Measurements from ENCODE around the gene APLP1.
"Not testable (repeated sequence)": the region's sequence is repeated elsewhere in the genome, so short reads cannot be mapped to it uniquely, and the experiment has no call there.

APLP1 gene

DNA sequence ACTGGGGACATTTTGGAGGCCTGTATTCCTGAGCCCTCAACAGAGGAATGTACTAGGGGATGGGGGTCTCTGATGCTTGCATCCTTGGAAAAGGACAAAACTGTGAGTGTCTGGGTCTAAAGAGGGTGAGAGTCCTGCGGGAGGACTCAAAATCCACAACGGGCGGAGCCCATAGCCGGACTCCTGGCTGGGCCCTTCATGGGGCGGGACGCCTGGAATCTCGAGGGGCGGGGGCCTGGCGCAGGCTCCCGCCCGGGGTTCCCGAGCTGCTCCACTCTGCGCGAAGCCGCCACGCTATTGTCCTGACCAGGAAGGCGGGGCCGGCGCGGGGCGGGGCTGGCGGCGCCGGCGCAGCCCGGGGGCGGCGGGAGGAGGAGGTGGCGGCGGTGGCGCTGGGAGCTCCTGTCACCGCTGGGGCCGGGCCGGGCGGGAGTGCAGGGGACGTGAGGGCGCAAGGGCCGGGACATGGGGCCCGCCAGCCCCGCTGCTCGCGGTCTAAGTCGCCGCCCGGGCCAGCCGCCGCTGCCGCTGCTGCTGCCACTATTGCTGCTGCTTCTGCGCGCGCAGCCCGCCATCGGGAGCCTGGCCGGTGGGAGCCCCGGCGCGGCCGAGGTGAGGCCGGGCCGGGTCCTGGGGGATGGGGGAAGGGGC lies at the start of gene APLP1:
Gene APLP1 (plus strand): TSS at position 403 of the 651 bp plus-strand sequence. CDS start 63 bp downstream, at position 466.
- peak; percentile 63 to 66 for DNase-seq

DNA sequence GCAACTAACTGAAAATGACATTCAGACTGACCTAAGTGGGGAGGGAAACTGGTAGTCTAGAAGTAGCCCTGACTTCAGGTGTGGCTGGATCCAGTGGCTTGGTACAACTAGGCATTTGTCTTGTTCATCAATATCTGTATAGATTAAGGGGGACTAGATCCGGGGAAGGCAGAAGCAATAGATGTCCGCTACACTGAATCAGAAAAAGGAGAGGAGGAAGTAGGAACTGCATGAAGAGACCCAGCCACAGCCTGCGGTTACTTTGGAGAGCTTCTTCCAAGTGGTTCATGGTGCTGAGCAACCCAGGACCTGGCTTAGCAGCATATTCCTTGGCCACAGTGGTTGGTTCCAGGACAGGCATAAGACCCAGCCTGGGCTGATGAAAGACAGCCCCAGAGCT lies 45.8 kb upstream of the APLP1 start:
- DNase-seq, result no peak

DNA sequence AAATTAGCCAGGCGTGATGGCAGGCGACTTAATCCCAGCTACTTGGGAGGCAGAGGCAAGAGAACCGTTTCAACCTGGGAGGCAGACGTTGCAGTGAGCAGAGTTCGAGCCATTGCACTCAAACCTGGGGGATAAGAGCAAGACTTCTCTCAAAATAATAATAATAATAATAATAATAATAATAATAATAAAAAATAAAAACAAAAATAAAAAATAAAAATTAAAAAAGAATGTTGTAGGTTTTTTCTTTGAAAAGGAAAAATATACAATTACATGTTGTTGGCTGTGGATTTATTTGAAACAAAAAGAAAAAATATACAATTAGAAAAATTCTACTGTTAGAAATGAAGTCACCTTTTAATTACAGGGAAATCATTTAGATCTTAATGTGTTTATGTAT lies 44.2 kb upstream of the APLP1 start:
- no peak for DNase-seq

DNA sequence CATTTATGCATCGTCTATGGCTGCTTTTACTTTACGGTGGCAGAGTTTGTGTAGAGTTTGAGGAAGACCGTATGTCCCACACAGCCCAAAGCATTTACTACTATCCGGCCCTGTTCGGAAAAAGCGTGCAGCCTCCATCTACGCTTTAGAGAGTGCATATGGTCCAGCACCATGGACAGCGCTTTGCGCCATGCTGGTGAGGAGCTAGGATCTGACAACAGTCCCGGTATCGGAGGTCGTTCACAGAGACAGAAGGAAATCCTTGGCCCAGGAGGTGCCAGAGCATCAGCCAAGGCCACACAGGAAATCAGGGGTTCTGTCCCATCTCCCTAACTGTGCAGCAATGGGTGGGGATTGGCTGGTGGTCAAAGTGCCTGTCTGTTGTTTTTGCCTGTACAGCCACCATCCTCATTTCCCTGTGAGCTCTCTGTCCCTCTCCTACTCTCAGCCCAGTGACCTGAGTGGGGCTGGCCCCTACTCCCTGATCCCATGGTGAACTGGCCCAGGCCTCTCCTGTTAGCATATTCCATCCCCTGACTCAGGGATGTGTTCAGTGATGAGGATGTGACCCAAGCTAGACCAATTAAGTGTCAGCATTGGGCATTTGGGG lies 39.6 kb upstream of the APLP1 start:
- peak; percentile 32 to 38 for DNase-seq

DNA sequence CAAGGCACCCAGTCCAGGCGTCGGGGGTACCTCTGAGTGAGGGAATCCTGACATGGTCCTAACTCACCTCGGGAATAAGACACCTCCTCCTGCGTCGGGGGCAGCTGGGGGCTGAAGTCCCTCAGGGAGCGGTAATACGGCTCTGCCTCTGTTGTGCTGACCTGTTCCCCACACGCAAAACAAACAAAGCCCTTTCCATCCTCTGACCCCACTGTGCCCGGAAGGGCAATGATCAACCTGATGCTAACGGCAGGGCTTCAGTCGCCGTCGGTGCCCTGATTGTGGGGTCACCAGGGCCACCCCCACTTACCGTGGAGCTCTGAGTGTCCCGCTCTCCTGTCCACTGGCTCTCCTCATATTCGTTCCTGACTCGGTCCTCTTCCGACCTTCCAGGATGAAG lies 37.4 kb upstream of the APLP1 start:
- DNase-seq, result no peak

DNA sequence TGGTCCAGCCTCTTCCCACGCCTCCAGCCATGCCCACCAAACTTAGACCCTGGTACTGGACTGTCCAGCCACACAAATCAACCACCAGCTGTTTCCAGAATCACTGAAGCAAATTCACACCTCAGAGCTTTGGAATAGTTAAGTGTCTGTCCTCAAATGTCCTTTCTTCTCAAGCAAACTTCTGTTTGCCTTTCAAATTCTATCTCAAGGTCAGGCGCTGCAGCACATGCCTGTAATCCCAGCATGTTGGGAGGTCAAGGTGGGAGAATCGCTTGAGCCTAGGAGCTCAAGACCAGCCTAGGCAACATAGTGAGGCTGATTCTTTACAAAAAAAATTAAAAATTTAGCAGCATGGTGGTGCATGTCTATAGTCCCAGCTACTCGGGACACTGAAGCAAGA lies 36.3 kb upstream of the APLP1 start:
- no peak for DNase-seq

DNA sequence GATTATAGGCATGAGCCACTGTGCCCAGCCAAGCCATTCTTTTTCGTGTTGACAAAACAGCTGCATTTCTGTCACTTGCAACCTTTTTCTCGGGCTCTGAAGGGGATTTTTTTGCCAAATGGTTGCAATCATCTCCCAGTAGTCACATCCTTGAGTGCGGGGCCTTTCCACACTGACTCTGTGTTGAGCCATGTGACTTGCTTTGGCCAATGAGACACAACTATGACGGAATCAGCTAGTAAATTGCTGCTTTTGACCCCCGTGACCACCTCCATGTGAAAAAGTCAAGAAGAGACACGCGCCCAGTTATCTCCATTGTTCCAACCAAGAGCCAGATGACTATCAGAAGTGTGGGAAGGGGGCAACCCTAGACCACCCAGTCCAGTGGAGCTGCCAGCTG lies 34.4 kb upstream of the APLP1 start:
- DNase-seq, result no peak

DNA sequence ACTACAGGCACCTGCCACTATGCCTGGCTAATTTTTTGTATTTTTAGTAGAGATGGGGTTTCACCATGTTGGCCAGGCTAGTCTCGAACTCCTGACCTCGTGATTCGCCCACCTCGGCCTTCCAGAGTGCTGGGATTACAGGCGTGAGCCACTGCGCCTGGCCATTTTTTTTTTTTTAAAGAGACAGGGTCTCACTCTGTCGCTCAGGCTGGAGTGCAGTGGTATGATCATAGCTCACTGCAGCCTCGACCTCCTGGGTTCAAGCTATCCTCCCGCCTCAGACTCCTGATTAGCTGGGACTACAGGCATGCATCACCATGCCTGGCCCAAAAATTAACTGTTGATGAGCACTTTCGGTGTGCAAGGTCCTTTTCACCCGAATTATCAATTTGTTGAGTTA lies 32.3 kb upstream of the APLP1 start:
- DNase-seq, result not testable (repeated sequence)

DNA sequence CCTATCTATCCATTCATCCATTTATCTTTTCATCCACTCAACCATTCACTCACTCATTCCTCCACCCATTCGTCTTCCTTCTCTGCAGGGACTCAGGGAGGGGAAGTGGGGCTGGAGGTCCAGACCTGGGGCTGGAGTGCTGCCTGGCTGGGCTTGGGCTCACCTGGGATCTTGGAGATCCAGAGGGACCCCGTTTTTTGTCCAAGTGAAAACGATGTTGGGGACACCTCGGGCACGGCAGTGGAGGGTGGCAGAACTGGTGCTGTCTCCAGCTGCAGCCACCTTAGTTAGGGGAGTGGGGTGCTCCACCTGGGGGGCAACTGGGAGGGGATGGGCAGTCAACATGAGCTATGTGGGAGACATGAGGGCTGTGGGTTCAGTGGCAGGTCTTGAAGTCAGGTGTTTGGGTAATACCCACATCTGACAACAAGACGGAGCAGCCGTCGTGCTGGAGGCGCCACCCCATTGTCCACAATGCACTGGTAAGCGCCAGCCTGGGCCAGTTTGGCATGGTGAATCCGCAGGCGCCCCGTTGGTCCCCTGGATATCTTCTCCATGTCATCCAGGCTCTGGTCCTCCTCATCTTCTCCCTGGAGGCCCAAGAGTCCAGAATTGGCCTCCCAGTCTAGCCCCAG lies 26.3 kb upstream of the APLP1 start:
- DNase-seq, result no peak

DNA sequence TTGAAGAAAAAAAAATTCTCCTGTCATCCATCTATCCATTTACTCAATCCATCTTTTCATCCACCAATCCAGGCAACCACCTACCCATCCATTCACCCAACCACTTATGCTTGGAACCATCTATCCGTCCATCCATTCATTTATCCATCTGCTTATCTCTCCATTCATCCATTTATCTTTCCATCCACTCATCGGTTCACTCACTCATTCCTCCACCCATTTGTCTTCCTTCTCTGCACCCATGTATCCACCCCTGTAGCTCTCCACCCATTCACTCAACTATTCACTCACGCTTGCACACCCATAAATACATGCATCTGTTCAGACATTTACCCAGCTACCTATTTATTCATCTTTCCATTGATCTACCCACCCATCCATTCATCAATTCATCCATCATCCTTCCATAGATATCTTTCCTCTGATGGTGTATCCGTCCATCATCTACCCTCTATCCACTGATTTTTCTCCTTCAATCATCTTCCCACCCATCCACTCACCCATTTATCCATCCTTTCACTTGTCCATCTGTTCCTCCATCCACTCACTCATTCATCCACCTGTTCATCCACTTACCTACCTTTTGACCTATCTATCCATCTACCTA lies 25.6 kb upstream of the APLP1 start:
- DNase-seq, result no peak

DNA sequence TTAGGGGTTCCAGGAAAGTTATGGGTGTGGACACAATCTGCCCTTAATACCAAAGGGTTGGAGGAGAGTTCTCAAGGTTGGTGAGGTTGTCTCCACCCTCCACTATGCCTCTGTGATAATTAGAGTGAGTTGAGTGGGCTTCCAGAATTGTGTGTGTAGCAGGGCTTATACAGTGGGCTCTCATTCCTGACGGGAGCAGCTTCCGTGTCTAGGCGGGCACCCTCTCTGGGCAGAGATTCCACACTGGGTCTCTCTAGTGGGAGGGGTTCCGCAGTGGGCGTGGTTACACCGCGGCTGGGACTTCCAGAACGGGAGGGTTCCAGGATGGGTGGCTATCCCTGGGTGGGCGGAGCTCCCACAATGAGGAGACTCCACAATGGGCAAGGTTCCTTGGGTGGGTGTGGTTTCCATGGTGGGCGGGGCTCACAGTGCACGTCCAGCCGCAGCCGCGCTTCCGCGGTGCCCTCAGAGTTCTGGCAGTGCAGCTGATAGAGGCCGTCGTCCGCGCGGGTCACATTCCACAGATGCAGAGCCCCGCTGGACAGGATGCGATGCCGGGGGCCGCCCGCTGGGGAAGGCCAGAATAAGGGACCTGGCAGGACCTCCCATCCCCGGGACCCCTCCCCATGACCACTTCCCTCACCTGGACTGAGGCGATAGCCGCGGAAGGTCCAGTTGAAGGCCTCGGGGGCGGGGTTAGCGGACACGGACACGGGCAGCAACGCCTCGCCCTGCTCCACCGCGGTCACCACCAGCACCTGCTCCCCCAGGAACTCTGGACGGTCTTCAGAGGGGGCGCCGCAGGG lies 24.5 kb upstream of the APLP1 start:
- DNase-seq, result no peak

DNA sequence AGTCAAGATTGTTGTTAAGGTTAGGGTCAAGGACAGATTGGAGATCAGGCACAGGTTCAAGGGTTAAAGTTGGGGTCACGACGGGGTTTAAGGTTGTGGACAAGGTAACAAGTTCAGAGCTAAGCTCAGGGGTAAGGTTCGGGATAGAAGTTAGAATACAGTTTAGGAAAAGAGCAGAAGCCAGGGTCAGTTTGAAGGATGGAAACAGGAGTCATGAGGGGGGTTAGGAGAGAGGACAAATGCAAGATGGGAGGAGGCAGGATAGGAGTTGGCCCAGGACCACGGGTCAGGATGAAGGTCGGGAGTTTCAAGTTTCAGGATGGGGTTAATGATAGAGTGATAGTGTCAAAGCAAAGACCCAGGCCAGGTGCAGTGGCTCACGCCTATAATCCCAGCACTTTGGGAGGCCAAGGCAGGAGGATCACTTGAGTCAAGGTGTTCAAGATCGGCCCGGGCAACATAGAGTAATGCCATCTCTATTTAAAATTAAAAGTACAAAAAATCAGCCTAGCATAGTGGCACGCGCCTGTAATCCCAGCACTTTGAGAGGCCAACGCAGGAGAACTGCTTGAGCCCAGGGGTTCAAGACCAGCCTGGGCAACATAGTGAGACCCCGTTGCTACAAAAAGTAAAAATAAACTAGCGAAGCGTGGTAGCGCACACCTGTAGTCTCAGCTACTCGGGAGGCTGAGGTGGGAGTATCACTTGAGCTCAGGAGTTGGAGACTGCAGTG lies 23.7 kb upstream of the APLP1 start:
- DNase-seq, result no peak

DNA sequence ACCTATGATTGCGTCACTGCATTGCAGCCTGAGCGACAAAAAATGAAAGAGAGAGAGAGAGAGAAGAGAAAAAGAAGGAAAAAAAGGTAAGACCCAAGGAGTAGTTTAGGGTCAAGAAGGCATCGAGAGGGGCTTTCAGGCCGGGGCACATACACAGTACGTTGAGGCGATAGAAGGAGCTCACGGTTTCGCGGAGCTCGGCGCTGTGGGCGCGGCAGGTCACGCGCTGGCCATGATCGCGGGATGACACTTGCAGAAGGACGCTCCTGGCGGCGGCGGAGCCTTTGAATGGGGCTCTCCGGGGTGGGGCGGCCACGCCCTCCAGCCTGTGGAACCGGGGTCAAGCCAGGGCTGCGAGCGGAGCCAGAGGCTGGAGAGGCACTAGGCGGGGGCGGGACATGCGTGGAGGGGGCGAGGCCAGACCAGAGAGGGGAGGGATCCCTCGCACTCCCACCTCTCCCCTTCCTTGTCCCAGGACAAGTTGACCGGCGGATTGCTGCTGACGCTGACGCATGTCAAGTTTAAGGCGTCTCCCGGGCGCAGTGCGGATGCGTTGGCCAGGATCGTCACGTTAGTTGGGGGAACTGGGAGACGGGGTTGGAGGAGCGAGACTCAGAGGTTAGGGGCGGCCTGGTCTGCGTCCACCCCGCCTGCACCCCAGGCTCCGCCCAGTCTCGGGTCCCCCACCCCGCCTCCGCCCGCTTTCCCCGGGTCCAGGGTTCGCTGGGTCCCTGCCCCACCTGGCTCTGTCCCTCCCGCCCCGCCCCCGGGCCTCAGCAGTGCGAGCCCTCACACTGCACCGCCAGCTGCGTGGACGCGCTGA lies 22.9 kb upstream of the APLP1 start:
- DNase-seq, result no peak

DNA sequence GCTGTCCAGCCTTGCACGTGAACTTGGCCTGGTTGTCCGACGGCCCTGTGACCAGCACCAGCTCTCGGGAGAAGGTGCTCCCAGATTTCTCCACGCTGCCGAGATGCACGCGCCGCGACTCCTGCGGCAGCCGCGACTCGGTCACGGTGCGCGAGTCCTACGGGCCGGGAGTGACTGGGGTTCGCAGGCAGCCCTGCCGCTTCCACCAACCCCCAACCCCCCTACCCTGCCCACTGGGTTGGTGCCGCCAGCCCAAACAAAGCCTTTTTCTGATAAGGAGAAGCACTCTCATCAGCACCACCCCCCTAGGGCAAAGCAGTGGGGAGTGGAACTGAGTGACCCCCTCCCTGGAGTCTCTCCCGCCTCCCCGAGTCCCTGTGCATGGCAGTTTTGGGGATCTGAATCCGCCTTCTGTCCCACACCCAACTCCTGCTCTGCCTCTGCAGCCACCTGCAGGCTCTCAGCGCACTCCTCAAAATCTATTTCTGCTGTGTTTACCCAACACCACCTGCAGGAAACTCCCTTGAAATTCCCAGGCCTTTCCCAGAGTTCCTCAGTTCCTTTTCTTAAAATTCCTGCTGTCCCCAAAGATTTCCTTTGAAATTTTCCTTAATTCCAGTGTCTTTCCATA lies 22.2 kb upstream of the APLP1 start:
- DNase-seq, result no peak

DNA sequence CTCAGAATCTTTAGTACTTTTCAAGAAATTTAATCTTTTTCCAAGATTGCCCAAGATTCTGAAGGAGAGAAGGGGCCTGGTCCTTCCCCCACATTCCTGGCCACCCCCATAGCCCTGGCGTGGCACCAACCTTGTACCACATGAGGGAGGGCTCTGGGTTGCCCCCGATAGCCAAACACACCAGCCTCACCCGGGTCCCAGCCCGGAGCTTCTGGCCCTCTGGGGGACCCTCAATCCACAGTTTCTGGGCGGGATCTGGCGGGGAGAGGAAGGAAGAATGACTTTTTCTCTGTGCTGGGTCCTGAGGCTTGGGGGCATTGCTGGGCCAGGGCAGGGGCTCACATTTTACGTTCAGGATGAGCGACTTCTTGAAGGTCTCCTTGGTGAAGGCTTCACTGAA lies 20.5 kb upstream of the APLP1 start:
- no peak for DNase-seq

DNA sequence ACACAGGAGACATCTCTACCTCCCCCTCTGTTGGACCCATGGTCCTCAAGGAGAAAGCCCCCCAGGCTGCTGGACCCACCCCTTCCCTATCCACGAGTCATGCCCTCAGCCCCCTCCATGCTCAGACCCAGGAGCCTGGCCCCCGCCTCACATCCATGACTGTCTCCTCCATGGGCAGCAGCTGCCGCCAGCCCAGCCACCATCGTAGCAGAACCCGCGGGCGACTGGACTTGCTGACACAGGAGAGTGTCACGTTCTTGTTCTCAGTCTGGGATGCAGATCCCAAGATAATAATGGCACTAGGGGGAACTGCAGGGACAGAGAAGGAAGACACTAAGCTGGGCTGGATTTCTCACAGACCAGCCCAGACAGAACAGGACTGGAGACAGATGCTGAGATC lies 19.9 kb upstream of the APLP1 start:
- no peak for DNase-seq

DNA sequence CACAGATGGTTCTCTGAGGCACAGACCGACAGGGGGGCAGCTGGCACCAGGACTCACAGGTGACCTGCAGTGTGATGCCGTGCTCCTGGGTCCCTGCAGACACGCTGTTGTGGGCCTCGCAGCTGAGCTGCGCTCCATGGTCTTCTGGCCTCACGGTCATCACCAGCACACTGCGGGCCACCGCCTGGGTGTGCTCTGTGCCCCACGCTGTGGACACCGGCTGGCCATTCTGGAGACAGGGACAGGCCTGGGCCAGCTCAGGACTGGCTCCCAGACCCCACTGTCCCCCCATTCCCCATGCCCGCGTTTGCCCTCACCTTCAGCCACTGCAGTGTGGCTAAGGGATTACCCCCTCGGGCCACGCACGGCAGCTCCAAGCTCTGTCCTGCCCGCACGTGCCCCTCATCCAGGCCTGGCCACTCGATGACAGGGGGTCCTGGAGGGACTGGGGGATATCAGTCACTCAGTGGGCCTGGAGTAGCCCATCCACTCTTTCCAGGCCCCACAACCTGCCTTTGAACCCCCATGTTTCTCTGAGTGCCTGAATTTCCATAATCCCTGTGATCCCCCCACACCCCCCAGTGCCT lies 19.4 kb upstream of the APLP1 start:
- no peak for DNase-seq

DNA sequence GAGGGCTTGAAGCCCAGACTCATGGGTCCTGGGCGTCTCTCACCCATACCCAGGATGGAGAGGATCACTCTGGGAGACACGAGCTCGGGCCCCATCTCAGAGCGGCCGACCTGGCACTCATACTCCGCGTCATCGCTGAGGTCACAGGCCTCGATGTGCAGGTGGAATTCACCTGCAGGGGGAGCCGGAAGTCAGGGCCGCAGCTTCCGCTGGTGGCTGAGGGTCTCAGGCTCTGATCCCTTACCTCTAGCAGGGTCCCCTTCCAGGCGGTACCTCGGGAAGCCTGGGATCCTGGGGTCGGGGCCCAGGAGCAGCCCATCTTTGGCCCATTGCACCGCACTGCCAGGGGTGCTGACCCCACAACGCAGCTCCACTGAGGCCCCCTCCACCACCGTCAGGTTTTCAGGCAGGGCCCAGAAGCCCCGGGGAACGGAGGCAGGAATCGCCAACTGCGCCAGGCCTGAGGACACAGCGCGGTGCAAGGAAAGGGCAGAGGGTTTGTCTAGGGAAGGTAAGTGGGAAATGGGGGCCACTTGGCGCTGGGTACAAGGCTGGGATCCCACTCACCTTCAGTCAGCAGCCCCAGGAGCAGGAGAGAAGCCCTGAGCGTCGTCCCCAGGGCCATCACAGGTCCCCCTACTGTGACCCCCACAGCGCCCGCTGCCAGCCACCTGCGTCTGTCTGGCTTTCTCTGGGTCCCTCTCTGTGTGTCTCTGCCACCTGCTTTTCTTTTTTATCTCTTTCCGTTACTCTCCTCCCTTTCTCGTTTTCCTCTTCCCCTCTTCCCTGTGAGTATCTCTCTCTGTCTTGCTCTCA lies 17.0 kb upstream of the APLP1 start:
- DNase-seq, result no peak

DNA sequence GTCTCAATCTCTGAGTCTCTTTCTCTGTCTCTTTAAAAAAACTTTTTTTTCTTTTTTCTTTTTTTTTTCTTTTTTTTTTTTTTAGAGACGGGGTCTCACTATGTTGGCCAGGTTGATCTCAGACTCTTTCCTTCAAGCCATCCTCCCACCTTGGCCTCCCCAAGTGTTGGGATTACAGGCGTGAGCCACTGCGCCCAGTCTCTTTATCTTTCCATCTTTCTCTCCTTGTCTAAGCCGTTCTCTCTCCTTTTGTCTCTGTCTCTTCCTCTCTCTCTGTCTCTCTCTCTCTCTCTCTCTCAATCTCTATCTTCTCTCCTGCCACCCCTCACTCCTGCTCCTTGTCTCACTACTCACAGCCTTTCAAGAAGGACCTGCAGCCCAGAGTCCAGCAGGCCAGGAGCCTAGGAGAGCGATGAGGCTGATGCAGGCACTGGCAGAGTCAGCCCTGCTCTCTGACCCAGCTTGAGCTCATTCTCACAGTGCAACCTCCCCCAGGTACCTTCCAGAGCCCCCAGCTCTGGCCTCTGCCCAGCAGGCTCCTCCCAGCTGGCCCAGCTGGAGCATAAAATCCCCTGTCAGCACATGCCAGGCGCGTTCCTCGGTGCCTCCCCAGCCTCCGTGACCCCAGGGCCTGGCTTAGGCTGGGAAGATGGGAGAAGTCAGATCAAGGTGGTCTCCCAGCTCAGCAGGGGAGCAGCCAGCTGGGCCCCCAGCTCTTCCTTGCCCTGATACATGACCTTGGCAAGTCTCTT lies 16.2 kb upstream of the APLP1 start, which contains the start of gene NPHS1:
Gene NPHS1 (minus strand): TSS at position 476 of the 752 bp plus-strand sequence. CDS start 667 bp downstream, outside the sequence.
- no peak for DNase-seq
